GM18526 (cell line): ENCODE data around the gene MEPE.

Experiments
- POLR2A ChIP-seq: IDR thresholded peaks from 3 replicates; pipeline ENCODE4 v1.6.1; 2011; ENCODE audit not compliant: insufficient read length; ENCODE audit errors: extremely low read depth

Gene MEPE, protein sequence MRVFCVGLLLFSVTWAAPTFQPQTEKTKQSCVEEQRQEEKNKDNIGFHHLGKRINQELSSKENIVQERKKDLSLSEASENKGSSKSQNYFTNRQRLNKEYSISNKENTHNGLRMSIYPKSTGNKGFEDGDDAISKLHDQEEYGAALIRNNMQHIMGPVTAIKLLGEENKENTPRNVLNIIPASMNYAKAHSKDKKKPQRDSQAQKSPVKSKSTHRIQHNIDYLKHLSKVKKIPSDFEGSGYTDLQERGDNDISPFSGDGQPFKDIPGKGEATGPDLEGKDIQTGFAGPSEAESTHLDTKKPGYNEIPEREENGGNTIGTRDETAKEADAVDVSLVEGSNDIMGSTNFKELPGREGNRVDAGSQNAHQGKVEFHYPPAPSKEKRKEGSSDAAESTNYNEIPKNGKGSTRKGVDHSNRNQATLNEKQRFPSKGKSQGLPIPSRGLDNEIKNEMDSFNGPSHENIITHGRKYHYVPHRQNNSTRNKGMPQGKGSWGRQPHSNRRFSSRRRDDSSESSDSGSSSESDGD

DNA sequence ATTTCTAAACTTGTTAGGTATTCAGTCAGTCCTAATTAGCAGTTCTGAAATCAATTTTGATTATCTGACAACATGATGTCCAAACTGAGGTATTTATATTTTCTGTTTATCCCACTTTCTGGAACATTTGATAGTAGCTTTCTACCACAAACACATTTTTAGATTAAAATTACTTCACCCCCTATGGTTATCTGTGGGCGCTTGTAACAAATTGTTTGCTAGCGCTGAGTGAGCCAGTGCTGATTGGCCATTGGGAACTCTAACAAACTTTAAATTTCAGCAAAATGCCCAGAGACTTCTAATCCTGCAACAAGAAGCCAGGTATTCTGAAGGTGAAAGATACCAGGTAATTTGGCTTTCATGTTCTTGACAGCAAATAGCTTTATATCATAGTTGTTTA lies at the start of gene MEPE:
TSS of gene MEPE (plus strand) at position 301 of the 400 bp plus-strand sequence. CDS start 1,746 bp downstream, outside the sequence.
- TF ChIP-seq POLR2A: no peak

DNA sequence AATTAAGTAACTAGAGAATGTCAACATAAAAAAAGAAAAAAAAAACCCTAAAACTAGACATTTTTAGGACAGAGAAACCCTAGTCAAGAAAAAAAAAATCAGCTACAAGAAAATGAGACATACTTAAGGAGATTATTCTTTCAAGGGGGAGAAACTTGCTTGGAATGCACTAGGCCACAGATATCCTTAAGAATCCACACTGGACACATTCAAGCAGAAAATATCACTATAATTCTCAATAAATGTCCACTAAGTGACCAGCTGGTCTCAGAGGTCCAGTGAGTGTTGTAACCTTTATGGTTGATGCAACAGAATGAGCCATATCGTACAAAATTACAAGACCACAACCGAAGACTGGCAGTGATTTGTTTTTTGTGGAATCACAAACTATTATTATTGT lies 49.0 kb upstream of the MEPE start:
- TF ChIP-seq POLR2A: no peak

DNA sequence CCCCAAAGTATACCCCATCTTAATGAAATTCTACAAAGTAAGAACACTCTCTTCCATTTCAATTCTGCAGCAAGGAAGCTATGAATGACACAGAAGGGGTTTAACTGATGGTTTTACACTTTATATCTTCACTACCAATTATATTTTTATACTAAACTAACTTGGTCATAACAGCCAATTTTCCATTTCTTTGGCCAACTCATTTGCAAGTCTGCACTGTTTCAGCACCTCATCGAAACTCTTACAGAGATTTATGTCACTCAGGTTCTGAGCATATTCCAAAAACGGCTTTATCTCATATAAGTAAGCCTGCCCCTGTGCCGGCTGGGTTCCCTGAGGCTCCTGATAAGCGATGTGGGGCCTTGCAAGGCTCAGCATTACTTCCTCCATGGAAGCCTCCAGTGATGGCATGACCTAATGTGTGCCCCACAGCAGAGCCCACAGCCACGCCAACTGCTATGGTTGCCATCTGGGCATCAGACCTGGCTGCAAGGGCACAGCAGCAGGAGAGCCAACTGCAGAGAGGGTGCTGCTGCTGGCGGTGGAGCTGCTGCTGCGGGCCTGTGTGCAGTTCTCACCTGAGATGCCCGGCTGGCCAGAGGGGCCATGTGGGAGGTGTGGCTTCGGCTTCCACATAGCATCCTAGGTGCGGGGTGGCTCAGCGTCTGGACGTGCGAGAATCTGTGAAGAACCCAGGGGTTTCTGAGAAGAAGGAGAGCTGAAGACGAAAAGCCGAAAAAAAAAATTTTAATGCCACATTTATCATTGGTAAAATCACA lies 46.8 kb upstream of the MEPE start:
- TF ChIP-seq POLR2A: no peak

DNA sequence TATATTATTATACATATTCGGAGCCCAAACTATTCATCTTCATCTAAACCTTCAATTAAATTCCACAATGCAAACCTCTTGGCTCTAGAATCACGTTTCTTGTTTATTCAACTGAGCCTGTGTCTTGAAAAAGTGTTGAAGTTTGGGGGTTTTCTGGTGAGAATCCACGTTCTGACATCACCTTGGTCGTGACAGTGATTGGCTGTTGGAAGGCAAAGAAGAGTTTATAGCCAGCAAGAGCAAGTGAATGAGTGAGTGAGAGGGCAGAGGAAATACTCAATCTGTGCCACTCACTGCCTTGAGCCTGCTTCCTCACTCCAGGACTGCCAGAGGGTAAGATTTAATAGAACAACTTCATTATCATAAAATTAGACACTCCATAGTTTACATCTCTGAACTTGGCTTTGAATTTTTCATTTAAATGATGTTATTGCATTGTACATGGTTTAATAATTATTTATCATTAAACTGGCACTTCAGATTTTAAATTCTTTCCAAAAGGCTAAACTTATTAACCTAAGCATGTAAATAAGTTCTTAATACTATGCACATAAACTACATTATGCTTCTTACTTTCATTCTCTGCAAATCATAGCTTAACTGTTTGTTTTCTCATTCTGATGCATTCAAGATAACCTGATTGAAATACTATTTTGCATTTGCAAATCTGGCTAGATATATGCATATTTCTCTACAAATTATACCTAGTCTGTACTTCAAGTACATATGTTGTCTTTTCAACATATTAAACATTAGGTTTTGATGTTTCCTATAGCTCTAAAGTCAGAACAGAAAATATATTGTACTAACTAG lies 33.3 kb upstream of the MEPE start, which contains the start of gene IBSP:
TSS of gene IBSP (plus strand) at position 254 of the 813 bp plus-strand sequence. CDS start 2,808 bp downstream, outside the sequence.
- TF ChIP-seq POLR2A: no peak

DNA sequence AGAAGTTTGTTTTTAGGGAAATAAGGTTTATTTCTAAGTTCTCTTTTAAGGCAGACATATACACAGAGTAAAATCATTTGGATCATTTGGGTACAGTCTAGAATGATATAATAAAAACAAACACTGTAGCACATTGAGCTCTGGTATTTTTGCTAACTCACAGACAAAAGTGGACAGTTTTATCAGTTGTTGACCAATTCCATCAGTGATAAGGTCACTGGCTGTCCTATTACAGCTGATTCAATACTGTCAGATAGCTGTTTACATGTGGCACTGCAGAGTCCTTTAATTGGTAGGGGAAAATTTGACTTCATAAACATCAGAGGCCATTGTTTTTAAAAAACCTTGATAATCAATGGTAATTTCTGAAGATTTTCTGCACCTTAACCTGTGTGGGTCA lies 29.9 kb upstream of the MEPE start:
- no peak for TF ChIP-seq POLR2A

DNA sequence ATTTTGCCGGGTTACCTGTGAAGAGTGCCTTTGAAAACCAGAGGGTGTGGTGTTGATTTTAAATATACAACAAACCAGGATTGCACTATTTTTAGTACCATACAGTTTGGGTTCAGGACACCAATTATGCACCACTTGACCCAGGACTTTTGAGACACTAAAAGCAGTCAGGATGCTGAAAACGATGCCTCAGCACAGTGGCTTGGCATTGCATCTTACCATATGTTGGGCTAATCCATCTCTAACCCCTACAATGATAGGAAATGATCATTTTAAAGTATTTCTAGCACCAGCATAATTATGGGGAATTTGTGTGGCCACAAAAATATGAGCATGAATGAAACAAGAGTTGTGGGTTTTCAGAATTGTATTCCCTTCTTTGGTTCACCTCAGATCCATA lies 29.3 kb upstream of the MEPE start:
- TF ChIP-seq POLR2A: no peak

DNA sequence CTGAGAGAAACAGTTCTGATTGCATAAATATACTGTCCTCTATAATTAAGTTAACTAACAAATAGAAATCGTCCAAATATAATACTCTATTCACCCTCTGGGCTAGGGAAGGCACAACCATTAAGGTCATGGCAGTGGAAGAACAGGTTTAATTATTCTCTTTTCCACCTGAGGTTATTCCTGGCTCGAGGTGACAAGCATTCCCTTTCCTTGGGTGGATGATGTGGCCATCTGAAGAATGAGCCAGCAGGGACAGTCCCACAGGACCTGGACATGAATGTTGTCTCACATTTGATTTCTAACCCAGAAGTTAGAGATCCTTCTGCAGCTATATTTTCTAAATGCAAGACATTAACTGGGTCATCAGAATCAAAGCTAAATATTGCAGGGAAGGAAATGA lies 27.9 kb upstream of the MEPE start:
- no peak for TF ChIP-seq POLR2A

DNA sequence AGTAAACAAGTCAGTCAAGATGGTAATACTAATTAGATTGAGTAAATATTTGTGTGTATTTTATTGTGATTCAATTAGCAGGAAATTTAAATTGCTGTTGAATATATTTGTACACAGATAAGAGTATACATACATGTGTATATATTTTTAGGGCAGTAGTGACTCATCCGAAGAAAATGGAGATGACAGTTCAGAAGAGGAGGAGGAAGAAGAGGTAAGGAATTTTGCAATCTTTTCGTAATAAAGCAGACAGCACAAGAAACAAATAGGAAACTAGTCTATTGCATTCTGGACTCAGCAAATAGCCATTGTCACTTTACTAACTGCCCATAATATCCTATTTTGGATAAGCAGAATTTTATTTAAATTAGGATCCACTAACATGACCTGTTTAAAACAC lies 26.8 kb upstream of the MEPE start:
- TF ChIP-seq POLR2A: no peak

DNA sequence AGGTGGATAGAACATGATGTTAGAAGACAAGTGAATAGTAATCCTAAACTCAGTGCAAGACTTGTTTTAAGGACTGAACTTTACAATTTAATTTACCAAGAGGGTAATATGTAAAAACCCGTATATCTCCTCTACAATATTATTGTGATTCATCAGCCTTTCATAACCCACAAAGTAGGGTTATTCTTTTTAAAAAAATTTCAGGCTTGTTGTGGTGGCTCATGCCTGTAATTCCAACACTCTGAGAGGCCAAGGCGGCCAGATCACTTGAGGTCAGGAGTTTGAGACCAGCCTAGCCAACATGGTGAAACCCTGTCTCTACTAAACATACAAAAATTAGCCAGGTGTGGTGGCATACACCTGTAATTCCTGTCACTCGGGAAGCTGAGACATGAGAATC lies 26.2 kb upstream of the MEPE start:
- no peak for TF ChIP-seq POLR2A

DNA sequence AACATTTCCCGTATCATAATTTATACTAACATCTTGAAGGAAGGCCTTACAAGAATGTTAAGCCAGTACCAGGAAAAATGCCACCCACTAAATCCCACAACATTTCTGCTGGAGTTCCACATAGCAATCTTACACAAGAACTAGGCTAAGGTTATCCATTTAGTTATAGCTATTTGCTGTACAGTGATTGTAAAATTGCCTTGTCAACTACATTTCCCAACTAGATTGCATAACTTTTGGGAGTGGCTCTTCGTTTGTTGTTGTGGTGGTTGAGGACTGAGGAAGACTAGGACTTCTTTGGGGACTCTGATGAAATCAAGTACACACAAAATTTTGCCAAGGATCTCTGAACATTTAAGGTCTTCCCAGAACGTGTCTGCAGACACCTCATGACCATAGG lies 25.4 kb upstream of the MEPE start:
- no peak for TF ChIP-seq POLR2A

DNA sequence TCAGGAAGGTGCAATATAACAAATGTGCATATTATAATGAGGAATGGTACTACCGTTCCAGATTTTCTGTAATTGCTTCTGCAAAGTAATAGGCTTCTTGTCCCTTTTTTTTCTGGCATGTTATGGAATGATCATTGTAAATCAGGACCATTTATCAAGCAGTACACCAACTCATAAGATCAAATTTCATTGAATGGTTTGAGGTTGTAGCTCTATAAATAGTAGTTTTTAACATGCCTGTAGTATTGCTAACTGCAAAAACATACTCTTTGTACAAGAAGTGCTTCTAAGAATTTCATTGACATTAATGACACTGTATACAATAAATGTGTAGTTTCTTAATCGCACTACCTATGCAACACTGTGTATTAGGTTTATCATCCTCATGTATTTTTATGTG lies 20.8 kb upstream of the MEPE start:
- TF ChIP-seq POLR2A: no peak

DNA sequence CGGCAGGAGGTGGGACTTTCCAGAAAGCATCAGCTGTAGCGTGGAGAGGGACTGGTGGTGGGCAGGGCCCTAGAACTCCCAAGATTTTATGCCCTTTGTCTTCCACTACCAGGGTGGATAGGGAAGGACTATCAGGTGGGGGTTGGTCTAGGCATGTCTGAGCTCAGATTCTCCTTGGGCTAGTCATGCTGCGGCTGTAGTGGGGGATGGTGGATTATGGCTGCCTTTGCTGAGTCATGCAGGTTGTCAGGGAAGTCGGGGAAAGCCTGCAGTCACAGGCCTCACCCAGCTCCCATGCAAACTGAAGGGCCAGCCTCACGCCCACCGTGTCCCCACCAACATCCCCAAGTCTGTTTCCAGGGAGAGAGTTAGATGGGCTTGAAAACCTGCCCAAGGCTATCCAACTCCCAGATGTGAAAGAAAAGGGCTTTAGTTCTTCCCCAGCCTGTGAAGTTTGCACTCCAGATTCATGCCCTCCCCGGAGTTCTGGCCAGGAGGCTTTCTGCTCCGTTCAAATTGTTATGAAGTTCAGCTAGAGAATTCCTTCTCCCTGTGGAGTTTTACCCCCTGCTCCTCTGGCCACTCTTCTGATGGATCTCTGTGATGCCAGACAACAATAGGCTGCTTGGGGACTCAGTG lies 13.4 kb upstream of the MEPE start:
- no peak for TF ChIP-seq POLR2A

DNA sequence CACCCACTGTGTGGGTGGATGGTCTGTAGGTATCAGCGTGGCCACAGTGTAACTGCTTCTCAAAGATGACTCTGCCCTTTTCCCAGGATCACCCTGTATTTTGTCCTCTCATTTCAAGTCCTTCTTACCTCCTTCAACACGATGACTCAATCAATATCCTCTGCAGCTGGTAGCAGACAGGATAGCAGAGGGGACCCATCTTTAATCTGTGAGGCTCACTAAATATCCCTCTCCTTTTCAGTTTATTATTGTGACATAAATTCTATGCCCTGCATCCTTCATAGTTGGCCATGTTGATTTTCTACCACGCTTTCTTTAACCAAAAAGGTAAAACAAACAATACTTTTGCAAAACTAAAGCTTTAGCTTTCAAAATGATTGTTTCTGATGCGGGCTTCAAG lies 9.6 kb upstream of the MEPE start:
- no peak for TF ChIP-seq POLR2A

DNA sequence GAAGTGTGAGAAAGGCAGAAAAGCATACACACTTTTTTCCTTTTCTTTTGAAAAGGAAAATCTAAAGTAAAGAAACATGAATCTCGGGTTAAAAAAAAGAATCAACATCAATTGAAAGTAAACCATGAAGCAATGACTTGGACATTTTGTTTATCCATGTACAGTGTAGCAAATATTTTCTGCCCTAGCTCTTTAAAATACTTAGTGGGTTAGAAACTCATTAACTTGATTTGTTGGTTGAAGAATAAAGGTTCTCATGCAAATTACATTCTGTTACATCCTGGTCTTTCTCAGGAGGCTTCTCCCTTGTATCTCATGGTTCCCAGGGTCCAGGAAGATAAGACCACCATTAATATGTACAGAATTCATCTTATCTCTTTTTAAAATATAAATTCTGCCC lies 9.0 kb upstream of the MEPE start:
- TF ChIP-seq POLR2A: no peak

DNA sequence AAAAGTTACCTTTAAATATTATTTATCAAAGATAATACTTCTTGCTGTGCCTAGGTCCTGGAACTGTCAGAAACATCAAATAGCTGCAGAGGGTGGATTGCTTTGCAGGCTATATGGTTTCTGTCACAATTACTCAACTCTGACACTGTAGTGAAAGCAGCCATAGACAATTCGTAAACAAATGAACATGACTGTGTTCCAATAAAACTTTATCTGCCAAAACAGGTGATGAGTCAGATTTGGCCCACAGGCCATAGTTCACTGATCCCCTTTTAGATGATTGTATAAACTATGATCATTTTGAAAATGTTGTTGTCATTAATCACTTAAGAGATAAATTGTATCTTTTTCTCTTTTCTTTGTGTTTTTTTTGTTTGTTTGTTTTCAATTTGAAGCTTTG lies 8.4 kb upstream of the MEPE start:
- TF ChIP-seq POLR2A: no peak

DNA sequence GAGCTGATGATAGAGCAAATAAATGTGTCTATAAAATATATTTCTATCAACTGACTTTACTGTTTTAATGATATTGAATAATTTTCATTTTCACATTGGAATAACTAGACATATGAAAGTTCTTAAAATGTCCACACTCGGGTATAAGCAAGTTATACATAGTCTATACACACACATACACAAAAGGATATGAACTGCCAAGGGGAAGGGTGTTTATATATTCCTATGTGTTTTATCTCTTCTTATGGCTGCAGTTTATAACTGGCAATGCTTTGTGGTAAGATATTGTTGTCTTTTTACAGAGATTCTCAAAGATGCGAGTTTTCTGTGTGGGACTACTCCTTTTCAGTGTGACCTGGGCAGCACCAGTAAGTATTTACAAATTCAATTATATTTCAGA lies 1.6 kb downstream of the MEPE start:
- no peak for TF ChIP-seq POLR2A
